Hematopoietic multipotent progenitor cell (in vitro differentiated cells): ENCODE data around the gene KIAA1958. TPM values are rescaled to one million over a fixed set of nuclear protein-coding genes. Genes with fewer than 3 reads are reported as not detected.

Source experiments
- DNase-seq, 3 donors: peaks; one replicate each; pipeline ENCODE4 v3.0.0-alpha.2; 2011 to 2015; ENCODE audit warnings: low read depth in 2 of 3, low spot score in 2 of 3
- total RNA-seq: library from RNA; depleted of rRNA; stranded (reverse); fragments of >200 nt; gene quantifications from one replicate; pipeline ENCODE4 v1.2.3, GENCODE V29; 2012

Gene KIAA1958
- total RNA-seq, 1 donor: 5.7 TPM

- no peak for DNase-seq
Measured at GRCh38 chr9:112527959-112528358, 41.3 kb downstream of the KIAA1958 start.

GRCh38 chr9:112529316-112529715, 42.7 kb downstream of the KIAA1958 start:
- DNase-seq: no peak

GRCh38 chr9:112530751-112531205, 44.2 kb downstream of the KIAA1958 start:
- DNase-seq: no peak

- DNase-seq: no peak
Measured at GRCh38 chr9:112531666-112532282, 45.1 kb downstream of the KIAA1958 start.

GRCh38 chr9:112532427-112532826, 45.8 kb downstream of the KIAA1958 start:
- DNase-seq: no peak

- no peak for DNase-seq
Measured at GRCh38 chr9:112533660-112534059, 47.0 kb downstream of the KIAA1958 start.

GRCh38 chr9:112535301-112535700, 48.7 kb downstream of the KIAA1958 start:
- no peak for DNase-seq

GRCh38 chr9:112535811-112536210, 49.2 kb downstream of the KIAA1958 start:
- no peak for DNase-seq

GRCh38 chr9:112537561-112537960, 50.9 kb downstream of the KIAA1958 start:
- no peak for DNase-seq

GRCh38 chr9:112540800-112541199, 54.2 kb downstream of the KIAA1958 start:
- no peak for DNase-seq

GRCh38 chr9:112541685-112542084, 55.1 kb downstream of the KIAA1958 start:
- peak in 2 of 3 donors; percentile 6 to 67 for DNase-seq

- DNase-seq: no peak
Measured at GRCh38 chr9:112542593-112543292, 56.1 kb downstream of the KIAA1958 start.

- no peak for DNase-seq
Measured at GRCh38 chr9:112544477-112544876, 57.9 kb downstream of the KIAA1958 start.

- DNase-seq: no peak
Measured at GRCh38 chr9:112545237-112545636, 58.6 kb downstream of the KIAA1958 start.

GRCh38 chr9:112546149-112547012, 59.8 kb downstream of the KIAA1958 start:
- no peak for DNase-seq

- DNase-seq: no peak
Measured at GRCh38 chr9:112548051-112548440, 61.4 kb downstream of the KIAA1958 start.

- DNase-seq: no peak
Measured at GRCh38 chr9:112548836-112549595, 62.4 kb downstream of the KIAA1958 start.

- no peak for DNase-seq
Measured at GRCh38 chr9:112550531-112550930, 63.9 kb downstream of the KIAA1958 start.

- DNase-seq: no peak
Measured at GRCh38 chr9:112551641-112552040, 65.0 kb downstream of the KIAA1958 start.

GRCh38 chr9:112552229-112553056, 65.8 kb downstream of the KIAA1958 start:
- DNase-seq: no peak
